Limb (tissue), 2 donors: ENCODE results near the gene GPR183.

Experiments
- DNase-seq, 2 donors: peaks; one replicate each; pipeline ENCODE4 v3.0.0-alpha.2; 2016; ENCODE audit errors: extremely low spot score in 2 of 2

The GPR183 gene

GRCh38 chr13:99339736-99340397 is 32.7 kb upstream of the GPR183 start:
- DNase-seq, result no peak

- DNase-seq, result no peak
Observed at GRCh38 chr13:99339230-99339721, 32.1 kb upstream of the GPR183 start.

GRCh38 chr13:99335603-99336002 is 28.4 kb upstream of the GPR183 start:
- DNase-seq, result no peak

GRCh38 chr13:99335087-99335486 is 27.9 kb upstream of the GPR183 start:
- DNase-seq, result no peak

- no peak for DNase-seq
Observed at GRCh38 chr13:99334221-99334620, 27.0 kb upstream of the GPR183 start.

- DNase-seq, result no peak
Observed at GRCh38 chr13:99332456-99332855, 25.3 kb upstream of the GPR183 start.

GRCh38 chr13:99331881-99332293 is 24.7 kb upstream of the GPR183 start:
- no peak for DNase-seq

GRCh38 chr13:99330942-99331341 is 23.7 kb upstream of the GPR183 start:
- DNase-seq, result no peak

GRCh38 chr13:99329477-99329876 is 22.3 kb upstream of the GPR183 start:
- DNase-seq, result no peak

GRCh38 chr13:99327761-99328160 is 20.6 kb upstream of the GPR183 start:
- DNase-seq, result no peak

GRCh38 chr13:99327126-99327525 is 19.9 kb upstream of the GPR183 start:
- no peak for DNase-seq

- no peak for DNase-seq
Observed at GRCh38 chr13:99326012-99326411, 18.8 kb upstream of the GPR183 start.

GRCh38 chr13:99323488-99323887 is 16.3 kb upstream of the GPR183 start:
- DNase-seq, result no peak

- no peak for DNase-seq
Observed at GRCh38 chr13:99322297-99323103, 15.3 kb upstream of the GPR183 start.

- no peak for DNase-seq
Observed at GRCh38 chr13:99321709-99322108, 14.5 kb upstream of the GPR183 start.

- DNase-seq, result peak in 1 of 2 donors; percentile 53
Observed at GRCh38 chr13:99320693-99321481, 13.7 kb upstream of the GPR183 start.

- no peak for DNase-seq
Observed at GRCh38 chr13:99316657-99317256, 9.6 kb upstream of the GPR183 start.

- no peak for DNase-seq
Observed at GRCh38 chr13:99316224-99316623, 9.0 kb upstream of the GPR183 start.

GRCh38 chr13:99315186-99315585 is 8.0 kb upstream of the GPR183 start:
- DNase-seq, result no peak

- no peak for DNase-seq
Observed at GRCh38 chr13:99314640-99315176, 7.5 kb upstream of the GPR183 start.

GRCh38 chr13:99313941-99314340 is 6.7 kb upstream of the GPR183 start:
- DNase-seq, result no peak
